GM19238 (cell line): ENCODE measurements around the gene RAMP1.
"Not testable (repeated sequence)": the region's sequence is repeated elsewhere in the genome, so short reads cannot be mapped to it uniquely, and the experiment has no call there.

Experiments used
- DNase-seq: peaks from one replicate; pipeline ENCODE4 v3.0.0; 2011; ENCODE audit warnings: low spot score; ENCODE audit not compliant: insufficient read length

RAMP1 gene

DNA sequence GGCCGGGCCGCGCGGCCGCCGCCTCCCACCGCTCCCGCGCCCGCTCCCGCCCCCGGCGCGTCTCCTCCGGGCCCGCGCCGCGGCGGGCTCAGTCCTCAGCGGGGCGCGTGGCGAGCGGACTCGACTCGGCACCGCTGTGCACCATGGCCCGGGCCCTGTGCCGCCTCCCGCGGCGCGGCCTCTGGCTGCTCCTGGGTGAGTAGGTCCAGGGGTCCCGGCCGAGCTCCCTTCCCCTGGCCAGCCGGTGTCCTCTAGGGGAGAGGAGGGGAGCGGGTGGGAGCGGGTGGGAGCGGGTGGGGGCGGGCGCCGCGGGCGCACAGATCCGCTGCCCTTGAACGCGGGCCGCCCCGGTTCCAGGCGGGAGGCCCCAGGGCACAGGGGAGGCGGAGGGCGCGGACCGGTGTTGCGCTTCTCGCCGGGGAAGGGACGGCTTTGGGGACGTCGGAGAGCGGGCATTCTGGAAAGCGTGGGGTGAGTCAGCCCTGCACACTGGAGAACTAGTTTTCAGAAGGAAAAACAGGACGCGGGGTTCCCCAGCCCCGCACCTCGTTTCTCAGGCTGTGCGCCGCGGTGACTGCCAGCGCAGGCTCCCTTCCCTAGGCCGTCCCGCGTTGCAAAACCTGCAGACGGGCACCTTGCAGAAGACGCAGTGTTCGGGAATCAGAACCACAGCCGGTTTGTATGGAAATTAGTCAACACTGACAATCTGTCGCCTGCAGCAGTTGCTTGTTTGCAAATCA, at the start of gene RAMP1:
Gene RAMP1, plus strand, starts transcription at position 91 of the 740 bp plus-strand sequence. Its CDS starts 53 bp downstream, at position 144.
- DNase-seq = no peak

DNA sequence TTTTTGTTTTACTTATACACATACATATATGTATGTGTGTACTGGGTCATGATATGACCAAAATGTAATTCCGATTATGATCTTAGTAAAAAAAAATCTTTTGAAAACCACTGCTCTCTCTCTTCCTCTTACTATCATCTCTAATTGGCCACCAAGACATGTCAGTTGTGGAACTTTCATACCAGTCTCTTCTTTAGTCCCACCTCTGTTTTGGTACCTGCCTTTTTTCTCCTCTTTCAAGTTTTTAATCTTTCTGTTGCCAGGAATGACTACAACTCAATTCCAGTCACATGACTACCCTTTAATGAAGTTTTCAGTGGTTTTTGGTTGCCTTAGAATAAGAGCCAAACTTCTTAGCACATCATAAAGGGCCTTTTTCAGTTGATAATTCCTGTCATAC, 43.8 kb upstream of the RAMP1 start:
- no peak for DNase-seq

DNA sequence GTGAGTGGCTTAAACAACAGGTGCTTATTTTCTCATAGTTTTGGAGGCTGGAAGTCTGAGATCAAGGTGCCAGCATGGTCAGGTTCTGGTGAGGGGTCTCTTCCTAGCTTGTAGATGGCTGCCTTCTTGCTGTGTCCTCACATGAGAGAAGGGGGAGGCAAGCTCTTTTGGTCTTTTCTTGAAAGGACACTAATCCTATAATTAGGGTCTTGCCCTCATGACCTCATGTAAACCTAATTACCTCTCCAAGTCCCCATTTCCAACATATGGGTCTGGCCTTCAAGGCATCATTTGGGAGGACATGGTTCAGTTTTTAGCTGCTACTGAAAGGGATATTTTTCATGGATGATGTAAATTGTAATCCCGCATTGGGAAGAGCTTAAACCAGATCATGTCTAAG, 42.9 kb upstream of the RAMP1 start:
- DNase-seq = no peak

DNA sequence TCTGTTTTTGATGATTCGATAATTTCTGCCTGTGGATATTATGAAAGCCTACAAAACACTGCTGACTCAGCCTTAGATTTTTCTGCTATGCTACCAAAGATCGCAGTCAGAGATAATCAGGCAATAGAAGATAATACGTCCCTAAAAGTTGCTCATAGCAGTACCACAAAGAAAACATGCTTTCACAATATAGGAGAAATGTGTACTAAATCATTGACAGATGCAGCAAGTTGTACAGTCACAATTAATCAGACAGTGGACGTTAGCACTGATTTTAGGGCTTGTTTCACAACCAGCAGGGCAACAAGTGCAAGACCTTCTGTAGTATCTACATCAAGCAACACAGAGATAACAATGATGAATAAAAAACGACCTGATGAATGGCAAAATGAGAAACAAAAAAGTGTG, 41.4 kb upstream of the RAMP1 start:
- no peak for DNase-seq

DNA sequence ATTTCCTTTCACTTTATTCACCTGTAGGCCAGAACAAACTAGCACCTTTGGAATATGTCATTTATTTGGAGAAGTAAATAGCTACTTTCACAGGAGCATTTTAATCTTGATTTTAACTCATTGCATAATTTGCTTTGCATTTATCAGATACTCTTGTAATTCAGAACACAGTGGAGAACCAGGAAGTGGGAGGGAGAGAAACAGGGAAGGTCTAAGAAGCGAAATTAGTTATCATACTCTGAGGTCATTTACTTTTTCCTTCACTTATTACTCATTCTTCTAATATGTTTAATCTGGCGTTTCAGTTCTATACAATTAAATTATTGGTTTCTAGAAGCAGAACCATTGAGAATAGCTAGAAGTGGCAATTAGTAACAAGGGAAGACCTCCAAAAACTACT, 40.2 kb upstream of the RAMP1 start:
- no peak for DNase-seq

DNA sequence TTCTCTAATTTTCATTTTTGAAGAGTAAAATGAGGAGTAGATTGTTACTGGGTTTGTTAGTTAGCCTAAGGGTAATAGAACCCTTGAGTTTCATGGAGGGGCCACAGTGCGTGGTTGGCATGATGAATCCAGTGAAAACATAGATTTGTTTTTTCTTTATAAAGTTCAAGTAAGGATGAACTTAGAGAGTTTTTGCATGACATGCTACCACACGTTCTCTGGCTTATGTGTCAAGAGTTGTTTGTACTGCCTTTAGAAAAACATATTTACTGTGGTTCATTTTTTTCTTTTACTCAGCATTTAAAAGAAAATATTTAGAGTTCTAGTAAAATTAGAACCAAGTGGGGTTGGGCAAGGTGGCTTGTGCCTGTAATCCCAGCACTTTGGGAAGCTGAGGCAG, 39.0 kb upstream of the RAMP1 start:
- no peak for DNase-seq

DNA sequence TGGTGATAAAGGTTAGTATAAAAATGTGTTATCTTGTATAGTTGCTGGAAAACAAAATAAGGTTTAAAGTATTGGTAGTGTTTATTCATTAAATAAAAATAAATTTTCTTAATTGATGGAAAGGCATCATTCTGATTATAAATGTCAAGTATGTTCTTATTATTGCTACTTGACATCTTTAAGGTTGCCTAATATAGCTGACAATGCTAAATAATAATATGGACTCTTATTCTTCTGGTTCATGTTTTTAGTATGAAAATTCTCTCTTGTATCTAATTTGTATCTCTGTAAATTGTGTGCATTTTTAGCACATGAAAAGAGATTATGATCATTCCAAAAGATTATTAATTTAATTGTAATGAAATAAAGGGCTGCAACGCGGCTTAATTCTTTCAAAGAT, 35.9 kb upstream of the RAMP1 start:
- DNase-seq = no peak

DNA sequence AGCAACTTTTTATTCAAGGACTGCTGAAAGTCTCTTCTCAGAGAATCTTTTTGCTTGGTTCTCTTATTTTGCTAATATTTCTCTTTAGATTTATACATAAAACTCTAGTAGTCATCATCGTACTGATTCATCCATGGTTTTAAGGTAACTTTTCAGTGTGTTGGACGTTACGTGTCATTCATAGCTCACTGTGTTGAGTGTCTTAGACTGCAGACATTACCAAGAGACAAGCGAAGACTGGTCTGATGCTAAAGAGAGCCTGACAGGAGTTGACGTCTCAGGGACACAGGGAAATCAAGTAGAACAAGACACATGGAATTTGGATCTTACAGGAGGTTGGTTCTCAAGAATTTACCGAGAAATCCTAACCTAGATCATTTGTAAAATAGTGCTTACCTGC, 35.3 kb upstream of the RAMP1 start:
- no peak for DNase-seq

DNA sequence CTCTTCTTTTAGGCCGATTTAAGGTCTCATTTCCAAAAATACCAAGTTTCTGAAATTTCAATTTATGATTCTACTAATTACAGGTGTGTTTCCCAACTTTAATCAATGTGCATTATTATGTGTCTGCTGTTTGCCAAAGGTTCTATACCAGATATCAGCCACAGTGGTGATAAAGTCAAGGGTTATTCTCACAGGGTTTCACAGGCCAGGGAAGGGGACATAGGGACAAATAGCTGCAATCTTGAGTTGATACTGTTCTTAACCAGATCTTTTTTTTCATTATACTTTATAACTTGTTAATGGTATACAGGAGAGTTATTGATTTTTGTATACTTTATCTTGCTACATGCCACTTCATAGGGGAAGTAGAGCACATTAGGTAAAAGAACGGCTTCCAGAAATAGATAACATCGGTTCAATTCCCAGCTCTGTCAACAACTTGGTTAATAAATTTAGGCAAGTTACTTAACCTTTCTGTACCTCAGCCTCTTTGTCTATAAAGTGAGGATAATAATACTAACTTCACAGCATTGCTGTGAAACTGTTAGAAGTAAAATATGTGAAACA, 31.9 kb upstream of the RAMP1 start:
- DNase-seq = no peak

DNA sequence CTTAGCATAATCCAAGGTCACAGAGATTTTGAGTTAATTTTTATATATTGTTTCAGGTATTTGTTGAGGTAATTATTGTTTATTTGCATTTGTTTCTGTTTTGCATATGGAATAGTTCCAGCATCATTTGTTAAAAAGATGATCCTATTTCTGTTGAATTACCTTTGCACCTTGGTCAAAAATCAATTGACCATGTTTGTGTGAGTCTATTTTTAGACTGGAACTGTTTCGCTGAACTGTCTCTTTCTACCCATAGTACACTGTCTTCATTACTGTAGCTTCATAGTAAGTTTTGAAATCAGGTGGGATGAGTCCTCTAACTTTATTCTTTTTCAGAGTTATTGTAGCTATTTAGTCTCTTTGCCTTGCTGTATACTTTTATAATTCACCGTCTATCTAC, 28.9 kb upstream of the RAMP1 start:
- DNase-seq = no peak

DNA sequence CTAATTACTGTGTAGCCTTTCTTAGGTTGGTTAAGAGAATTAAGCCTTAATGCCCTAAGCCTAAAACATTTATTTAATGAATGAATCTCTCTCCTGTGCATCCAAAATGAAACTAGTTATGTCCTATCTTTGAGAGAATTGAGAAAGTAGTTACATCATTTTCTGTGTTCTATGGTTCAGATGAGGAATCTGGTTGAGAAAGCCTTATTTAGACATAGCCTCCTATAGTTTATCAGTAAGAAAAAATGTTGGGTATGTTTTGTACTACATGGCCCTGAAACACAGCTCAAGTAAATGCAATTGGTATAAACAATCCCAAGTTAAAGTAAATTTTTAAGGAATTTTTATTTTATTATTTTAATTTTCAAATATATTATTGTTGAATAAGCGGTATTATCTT, 25.9 kb upstream of the RAMP1 start:
- no peak for DNase-seq

DNA sequence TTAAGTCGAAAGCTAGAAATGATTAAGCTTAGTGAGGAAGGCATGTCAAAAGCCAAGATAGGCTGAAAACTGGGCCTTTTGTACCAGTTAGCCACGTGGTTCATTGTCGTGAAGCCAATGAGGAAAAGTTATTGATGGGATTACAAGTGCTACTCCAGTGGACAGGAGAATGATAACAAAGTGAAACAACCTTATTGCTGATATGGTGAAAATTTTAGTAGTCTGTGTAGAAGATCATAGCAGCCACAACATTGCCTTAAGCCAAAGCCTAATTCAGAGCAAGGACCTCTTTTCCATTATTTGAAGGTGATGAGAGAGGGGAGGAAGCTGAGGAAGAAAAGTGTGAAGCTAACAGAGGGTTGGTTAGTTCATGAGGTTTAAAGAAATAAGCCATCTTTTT, 24.1 kb upstream of the RAMP1 start:
- DNase-seq = no peak

DNA sequence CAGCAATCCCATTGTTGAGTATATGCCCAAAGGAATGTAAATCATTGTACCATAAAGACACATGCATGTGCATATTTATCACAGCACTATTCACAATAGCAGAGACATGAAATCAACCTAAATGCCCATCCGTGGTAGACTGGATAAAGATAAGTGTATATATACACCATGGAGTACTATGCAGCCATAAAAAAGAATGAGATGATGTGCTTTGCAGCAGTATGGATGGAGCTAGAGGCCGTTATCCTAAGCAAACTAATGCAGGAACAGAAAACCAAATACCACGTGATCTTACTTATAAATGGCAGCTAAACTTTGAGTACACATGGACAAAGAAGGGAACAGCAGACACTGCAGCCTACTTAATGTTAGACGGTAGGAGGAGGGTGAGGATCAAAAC, 18.4 kb upstream of the RAMP1 start:
- no peak for DNase-seq

DNA sequence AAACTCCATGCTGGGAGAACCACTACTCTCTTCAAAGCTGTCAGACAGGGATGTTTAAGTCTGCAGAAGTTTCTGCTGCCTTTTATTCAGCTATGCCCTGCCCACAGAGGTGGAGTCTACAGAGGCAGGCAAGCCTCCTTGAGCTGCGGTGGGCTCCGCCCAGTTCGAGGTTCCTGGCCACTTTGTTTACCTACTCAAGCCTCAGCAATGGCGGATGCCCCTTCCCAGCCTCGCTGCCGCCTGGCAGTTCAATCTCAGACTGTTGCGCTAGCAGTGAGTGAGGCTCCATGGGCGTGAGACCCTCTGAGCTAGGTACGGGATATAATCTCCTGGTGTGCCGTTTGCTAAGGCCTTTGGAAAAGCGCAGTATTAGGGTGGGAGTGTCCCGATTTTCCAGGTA, 10.5 kb upstream of the RAMP1 start:
- DNase-seq = not testable (repeated sequence)

DNA sequence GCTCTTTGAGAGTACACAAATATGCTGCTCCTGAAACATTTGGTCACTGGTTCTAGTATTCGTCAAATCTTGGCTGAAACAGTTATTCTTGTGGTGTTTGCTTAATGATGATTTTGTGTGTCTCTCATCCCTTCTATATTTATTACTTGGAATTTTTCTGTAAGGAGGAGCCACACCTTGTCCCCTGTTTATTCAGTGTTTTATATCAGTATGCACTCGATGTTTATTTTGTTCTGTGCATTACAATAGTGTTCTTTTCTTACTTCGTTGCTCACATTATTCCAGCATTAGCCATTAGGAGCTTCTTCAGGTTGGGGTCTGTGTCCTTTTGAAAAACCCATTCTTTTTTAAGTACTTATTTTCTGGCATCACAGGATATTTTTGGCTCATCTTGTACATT, 5.1 kb upstream of the RAMP1 start:
- DNase-seq = no peak

DNA sequence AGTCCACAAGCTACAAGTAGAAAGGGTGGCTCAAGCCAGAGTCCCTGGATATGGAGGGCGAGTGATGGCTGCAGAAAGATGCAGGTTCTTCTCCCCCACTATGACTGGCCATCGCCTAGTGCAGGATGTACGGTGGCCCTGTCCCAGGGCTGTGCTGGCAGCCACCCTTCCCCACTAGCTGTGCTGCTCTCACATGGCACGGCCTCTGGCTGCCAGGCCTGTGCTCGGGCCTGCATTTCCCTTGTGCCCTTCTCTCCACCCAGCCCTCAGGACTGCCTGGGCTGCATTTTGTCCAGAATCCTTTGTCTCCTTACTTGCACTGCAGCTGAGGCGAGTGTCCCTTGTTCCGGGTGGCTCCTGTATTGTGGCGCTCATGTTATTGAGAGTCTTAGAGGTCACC, 1.6 kb upstream of the RAMP1 start:
- DNase-seq = no peak

DNA sequence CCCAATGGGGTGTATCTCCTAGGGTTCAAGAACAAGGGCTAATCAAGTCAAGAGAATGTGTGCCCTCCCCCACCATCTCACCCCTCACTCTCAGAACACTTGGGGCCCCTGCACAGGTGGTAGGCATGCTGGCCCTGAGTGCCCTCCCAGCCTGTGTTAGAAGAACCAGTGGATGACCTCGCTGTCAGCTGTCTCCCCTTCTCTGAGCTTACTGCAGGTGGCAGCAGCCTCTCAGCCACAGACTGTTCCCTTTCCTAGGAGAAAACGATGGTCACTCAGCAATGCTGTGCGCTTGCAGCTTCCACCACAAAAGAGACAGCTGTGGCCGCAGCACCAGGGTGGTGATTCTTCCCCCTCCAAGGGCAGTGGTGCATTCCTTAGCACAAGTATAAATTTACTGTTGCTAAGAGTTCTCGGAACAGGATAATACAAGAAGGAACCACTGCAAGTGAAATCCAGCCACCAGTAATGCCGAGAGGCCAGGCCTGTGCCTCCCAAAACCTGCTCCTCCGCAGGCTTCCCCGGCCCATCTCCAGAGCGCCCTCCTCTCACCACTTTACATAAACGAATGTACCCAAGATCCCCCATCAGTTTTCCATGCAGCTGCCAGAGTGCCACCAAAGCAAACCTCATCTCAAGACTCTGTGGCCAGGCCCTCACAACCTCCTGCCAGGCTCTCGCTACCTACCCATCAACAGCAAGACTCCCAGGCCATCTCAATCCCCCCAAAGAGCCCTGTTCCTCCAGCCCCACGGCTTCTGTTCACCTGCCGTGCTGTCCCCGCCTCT, 935 bp upstream of the RAMP1 start:
- DNase-seq = peak; percentile 46

DNA sequence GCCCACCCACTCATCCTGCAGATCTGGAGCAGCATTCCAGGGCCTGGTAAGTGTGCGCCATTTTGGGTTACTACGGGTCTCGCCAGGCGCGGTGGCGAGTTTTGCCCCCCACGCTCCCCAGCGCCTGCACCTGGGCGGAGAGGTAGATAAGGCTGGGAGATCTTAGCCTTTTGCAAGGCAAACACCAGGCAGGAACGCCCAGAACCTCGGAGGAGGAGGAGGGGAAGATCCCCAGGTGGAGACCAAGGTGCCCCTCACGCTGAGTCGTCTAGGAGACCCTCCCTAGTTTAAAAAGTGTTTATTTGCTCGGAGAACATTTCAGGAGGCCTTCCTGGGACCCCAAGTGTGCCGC, 365 bp upstream of the RAMP1 start:
- DNase-seq = no peak

DNA sequence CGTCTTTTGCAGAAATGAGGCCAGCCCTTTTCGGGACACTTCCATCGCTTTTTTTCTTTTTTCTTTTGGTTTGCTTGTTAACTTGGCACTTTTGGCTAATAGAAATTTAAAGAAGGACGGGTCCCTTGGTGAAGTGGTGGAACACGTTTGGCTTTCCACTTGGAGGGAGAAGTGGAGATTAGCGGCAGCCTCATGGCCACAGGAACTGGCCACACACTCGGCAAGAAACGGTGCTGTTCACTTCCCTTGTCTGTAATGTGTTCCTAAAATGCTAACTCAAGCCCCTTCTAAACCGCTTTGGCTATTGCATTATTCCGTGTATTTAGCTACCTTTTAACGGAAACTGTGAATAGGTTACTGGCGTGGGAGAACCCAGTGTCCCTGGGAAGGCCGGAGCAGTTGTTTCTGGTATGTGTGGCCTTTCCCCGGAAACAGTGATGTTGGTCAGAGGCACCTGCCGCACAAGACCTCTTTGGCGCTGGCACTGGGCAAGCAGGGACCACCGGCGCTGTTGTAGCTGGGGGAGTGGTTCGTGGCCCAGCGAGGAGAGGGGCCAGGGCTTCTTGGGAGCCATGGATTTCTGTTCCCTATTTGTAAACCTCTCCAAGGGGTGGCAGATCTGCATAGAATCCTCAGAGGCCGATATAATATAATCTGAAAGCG, 981 bp downstream of the RAMP1 start:
- DNase-seq = no peak

DNA sequence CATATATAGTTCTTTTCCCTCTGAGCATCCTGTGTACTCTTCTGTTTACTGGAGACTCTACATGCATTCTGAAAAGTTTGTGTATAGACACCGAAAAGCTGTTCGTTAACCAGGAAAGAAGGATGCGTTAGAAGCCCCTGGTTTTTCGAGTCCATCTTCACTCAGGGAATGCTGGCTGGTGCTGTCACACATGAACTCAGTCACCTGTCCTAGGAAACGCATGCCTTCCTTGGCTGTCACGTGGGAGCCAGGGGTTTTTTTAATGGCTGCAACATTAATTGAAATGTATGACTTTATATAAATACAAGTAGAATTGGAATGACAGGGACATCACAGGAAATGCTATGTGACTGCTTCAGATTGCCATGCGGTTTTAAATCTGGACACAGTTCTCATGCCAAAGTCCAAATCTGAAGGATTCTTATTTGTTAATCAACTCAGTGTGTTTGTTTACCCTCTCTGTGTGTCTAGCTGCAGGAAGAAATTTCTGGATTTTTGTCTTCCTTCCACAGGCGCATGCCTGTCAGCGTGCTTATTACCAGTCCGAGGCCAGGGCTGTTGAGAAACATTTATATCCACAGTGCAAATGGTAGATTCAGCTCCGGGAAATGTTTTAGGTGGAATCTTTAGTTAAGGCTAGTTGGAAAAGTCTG, 2.6 kb downstream of the RAMP1 start:
- DNase-seq = no peak

DNA sequence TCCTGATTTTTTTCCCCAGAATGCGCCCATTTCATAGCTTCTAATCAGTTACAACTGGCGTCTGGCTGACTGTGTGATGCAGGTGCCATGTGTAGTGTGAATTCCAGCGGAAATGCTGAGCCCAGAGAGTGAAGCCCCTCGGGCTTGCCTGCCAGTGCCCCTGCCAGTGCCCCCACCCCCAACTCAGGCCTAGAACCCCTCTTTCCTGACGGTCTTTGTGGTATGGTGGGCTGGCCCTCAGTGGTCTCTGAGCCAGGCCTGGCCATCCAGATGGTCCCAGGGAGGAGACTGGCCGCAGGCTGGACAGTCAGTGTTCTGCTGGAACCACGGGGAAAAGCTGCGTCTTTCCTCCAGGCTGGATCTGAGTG, 3.1 kb downstream of the RAMP1 start:
- DNase-seq = no peak

DNA sequence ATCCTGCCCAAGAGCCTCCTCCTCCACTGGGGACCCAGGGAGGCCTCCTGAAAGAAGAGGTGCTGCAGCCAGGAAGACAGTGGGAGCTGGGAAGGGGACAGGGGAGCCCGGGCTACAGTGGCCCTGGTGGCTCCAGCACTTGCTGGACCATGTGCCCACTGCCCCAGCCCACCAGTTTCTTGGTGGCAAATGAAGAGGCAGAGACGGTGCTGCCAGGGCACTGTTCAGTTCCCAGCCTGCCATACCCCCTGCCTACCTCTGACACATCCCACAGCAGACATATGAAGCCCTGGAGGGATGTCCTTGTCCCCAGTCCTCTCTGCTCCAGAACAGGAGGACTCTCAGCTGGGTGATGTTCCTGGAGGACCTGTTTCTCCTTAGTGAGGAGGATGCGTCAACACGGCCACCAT, 3.7 kb downstream of the RAMP1 start:
- DNase-seq = no peak
